SK-MEL-5 (cell line): Measurements from ENCODE around the gene PELI1. TPM values are rescaled to one million over a fixed set of nuclear protein-coding genes. Genes with fewer than 3 reads are reported as not detected.
"Not testable (repeated sequence)": the region's sequence is repeated elsewhere in the genome, so short reads cannot be mapped to it uniquely, and the experiment has no call there.

Experiments used
- DNase-seq: peaks from one replicate; pipeline ENCODE4 v3.0.0-alpha.2; 2016; ENCODE audit warnings: low read depth, low spot score
- in situ Hi-C: cut with HindIII; loops from 2 replicates; pipeline ENCODE4 v1.10.0; 2016; ENCODE audit warnings: low sequenced_read_pairs, high pct_unique_total_duplicates, low pct_unique_long_range_greater_than_20kb
- total RNA-seq: library from RNA; depleted of rRNA; stranded (reverse); fragments of >200 nt; shearing (Covaris generic); gene quantifications from 2 replicates; pipeline ENCODE4 v1.2.3, GENCODE V29; 2014

PELI1 gene
- total RNA-seq, 1 experiment from 2014 or later, result 9.4 TPM

DNA sequence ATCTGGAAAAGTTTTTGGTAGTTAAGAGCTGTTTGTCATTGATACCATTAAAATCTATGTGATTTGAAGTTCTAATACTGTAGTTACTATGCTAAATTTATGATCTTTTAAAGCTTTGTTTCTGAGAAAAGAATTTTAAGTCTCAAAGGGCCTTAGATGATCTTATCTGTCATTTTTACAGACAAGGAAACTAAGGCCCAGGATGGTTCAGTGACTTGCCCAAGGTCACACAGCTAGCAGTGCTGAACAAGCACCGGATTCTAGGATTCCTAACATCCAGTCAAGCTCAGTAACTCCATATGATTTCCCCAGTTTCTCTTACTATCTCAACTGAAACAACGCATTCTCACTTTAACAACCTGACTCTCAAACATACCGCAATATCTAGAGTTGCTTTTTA is 37.7 kb downstream of the PELI1 start:
- in situ Hi-C loops, result no loop called here
- no peak for DNase-seq

DNA sequence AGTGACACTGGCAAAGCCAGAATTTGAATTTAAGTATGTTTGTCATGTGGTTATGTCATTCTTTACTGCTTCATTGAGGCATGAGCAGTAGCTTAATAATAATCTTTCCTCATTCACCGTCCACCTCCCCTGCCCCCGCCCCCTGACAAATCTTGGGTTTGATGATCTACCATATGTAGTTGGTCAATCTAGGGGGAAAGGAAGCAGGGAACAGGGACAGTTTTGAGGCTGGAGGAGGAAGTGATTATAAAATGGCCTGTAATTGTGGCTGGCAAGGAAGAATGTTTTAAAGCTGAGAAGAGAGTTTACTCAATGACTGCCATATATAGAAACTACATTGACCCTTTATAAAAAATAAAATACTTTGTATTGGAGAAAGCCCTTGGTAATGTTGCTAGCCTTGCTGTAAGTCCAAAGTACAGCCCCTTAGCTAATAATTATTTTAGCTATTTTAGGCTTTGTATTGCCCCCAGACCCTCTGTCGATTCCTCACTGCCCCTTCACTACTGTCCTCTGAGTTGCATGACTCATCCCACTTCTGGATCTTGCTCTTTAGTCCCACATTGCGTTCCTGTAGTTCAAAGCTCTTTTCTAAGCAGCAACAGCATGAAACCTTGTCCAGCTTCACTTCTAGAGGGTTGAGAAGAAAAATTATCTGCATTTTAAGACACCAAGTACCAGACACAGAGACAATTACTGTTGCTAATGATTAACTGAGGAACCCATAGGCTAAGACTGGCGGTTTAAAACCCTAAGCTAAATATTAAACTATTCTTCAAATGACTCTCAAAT is 38.4 kb downstream of the PELI1 start:
- in situ Hi-C loops, result no loop called here
- no peak for DNase-seq

DNA sequence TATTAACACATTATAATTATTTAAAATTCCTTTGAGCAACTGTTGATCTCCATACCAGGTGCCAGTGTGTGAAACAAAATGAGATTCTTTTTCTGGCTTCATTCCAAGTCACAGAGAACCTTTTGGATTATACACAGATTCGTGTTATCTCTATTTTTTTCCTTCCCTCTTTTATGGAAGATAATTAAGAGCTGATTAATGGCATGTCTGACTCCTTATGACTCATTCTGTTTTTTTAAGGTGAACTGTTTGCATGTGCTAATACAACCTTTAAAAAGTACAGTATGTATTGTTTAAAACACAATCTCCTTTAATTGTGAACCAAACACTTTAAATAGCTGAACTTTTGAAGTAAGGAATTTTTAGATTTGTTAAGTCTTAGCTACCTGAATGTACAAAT is 39.3 kb downstream of the PELI1 start:
- DNase-seq, result no peak

DNA sequence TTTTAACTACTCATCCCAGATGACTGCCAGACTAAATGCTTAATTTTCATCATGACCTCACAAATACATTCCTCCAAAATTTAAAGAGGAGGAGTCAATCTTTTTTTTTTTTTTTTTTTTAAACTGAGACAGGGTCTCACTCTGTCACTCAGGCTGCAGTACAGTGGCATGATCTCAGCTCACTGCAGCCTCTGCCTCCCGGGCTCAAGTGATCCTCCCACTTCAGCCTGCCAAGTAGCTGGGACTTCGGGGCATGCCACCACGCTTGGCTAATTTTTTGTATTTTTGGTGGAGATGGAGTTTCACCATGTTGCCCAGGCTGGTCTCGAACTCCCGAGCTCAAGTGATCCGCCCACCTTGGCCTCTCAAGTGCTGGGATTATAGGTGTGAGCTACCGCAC is 41.5 kb downstream of the PELI1 start:
- DNase-seq, in situ Hi-C loops: not testable (repeated sequence)

More for the DNA sequence above, 39.3 kb downstream of the PELI1 start:
- in situ Hi-C loops, result no loop called here

DNA sequence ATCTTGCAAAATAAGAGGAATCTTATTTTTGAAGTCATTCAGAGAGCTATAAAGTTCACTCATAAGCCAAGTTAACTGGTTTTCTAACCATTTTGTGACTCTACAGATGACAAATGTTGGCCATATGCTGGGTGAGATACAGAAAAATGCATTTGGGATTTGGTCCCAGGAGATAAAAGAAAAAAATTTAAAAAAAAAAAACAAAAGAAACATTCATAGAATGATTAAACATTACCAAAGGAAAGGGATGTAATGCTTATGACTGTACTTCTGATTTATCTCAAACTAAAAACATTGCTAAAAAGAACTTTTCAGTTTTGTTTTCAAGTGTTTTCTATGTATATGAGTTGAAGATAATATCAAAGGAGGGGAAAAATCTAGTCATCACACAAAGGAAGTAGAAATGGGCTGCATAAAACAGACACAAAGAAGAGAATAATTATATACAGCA is 43.1 kb downstream of the PELI1 start:
- peak; percentile 15 for DNase-seq
- in situ Hi-C loops, result no loop called here

DNA sequence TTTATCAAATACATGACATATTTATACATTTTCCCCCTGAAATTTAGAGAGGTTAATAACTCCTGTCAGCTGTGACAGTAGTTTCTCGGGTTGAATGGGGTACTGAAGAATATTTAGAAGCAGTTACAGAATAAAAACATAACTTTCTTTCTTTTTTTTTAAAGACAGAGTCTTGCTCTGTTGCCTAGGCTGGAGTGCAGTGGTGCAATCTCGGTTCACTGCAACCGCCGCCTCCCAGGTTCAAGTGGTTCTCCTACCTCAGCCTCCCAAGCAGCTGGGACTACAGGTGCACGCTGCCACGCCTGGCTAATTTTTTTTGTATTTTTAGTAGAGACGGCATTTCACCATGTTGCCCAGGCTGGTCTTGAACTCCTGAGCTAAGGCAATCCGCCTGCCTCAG is 43.6 kb downstream of the PELI1 start:
- in situ Hi-C loops, DNase-seq: not testable (repeated sequence)

DNA sequence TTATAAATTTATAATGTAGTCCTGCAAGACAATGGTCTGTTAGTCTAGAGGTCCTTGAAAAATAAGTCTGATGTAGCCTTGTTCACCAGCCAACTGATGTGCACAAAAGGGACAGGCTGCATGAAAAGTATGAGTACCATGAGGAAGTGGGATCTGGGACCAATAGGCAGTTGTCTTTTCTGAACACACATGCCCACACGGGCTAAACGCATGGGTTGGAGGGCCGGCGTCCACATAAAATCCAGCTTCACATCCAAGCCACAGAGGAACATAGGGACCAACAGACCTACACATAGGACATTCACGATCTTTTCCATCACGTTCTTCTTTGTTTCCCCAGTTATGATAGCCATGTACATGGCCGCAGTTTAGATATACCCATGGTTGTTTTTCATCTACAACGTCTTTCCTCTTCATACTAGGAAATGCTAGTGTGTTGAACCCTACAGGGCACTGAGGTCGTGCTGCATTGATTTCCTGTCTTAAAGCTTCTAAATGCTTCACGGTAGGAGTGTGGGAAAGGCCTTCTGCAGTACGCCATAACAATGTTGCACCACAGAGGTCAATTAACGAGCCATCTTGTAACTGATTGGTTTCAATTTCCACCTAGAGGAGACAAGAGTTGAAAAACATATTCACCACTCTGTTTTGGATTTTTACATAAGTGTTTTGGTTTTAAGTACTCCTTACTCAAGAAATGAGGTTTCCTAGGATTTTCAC is 49.4 kb downstream of the PELI1 start:
- in situ Hi-C loops, result no loop called here
- DNase-seq, result no peak

DNA sequence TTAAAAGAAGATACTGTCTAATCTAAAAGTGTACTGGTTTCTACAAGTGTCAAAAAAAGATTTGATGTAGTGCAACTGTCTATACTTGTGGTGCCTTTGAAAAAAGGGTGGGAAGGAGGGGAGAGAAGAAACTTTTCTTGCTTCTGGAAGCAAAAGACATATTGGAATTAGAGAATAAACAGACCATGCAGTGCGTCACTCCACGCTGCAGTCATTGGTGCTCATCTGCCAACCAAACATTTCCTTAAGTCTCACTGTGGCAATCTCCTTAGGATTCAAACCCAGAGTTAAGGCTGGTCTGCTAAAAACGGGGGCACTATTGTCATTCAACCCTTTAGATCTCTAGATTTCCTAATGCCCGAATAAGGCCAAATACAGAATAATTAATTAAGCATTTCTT is 50.9 kb downstream of the PELI1 start:
- in situ Hi-C loops, result no loop called here
- no peak for DNase-seq

DNA sequence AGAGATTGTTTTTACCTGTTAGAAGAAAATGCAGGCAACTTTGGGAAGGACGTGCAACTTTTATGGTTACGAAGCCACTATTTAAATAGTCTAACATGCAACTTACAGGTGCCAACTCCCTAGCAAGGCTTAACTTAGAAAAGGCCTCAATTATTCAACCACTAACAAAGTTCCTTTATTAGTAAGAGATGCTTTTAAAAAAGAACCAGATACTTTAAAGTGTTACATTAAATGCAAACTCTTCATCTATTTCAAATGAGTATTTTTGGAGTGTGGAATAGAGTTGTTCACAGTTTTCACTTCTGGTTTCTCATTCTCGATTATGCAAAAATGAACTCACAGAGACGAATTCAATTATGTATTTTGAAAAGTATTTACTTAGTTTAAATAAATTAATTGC is 51.7 kb downstream of the PELI1 start:
- no peak for DNase-seq
- in situ Hi-C loops, result no loop called here

DNA sequence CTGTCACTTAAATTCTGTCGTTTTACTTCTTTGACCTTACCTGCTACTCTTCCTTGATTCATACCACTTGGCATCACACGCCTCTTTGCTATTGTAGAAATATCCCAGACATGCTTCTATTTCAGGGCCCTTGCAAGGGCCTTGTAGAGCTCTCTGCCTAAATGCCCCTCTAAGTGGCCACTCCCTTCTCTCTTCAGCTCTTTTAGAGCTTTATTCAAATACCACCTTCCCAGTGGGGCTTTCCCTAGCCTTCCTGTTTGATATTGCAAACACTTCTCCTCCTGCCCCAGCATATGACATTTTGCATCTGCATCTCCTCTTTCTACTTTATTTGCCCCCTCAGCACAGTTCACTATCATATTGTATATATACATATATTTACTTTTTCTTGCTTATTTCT is 54.0 kb downstream of the PELI1 start:
- DNase-seq, result no peak
- in situ Hi-C loops, result no loop called here

DNA sequence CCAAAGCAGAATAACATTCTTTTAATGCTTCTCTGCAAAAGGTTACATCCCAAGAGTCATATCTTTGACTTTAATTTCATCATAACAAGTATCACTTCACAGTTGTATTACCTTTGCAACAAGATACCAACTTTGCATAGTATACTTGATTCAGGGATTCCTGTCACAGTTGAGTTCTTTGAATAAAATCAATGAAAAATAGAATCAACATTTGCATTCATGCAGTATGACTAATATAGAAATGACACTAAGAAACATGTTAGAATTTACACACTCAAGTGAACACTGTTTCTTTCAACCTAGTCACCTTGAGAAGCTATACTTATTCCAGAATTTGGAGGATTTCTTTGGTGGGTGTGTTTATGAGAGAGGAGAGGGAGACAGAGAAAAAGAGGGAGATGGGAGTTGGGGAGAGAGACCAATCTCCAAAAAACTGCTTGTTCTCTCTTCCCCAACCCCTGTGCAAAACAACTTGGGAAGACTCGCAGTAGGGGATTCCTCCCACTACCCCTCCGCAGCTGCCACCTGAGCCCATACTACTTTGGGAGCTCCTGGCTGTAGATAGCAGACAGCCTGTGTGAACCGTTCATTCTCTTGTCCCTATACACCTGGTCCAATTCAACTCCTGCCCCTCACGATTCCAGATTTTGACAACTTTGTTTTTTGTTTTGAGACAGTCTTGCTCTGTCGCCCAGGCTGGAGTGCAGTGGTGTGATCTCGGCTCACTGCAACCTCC is 57.7 kb downstream of the PELI1 start:
- in situ Hi-C loops, result no loop called here
- DNase-seq, result no peak

DNA sequence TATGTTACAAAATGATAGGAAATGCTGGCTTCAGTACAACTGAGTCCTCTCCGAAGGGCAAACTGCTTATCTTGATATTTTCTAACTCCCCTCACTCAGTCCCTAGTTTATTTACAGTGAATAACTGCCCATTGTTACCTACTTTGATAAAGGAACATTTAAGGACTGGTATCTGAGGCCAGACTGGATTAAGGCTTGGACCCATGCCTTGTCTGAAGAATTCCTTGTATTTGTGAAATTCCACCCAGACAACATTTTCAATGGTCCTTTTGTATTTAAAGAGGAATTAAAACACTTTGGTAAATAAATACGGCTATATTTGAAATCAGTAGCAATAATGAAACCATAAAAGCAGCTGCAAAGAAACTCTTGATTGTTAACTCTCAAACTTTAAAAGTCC is 58.3 kb downstream of the PELI1 start:
- DNase-seq, result peak; percentile 68
- in situ Hi-C loops, result no loop called here

DNA sequence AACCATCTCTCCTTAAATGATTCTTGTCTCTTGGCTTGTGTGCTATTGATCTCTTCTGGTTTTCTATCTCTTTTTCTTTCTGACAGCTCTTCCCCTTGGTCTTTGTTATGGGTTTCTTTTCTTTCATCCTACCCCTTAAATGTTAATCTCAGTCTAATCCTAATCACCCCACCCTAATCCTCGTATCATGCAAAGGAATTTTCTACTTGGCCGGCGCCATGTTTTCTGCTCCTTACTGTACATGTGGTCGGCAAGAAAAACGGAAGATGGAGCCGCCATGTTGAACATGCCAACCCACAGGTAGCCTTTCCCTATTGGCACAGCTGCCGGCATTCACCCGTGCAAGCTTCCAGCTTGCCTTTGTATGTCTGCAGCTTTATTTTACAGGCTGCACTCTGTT is 63.2 kb downstream of the PELI1 start:
- no peak for DNase-seq
- in situ Hi-C loops, result no loop called here

DNA sequence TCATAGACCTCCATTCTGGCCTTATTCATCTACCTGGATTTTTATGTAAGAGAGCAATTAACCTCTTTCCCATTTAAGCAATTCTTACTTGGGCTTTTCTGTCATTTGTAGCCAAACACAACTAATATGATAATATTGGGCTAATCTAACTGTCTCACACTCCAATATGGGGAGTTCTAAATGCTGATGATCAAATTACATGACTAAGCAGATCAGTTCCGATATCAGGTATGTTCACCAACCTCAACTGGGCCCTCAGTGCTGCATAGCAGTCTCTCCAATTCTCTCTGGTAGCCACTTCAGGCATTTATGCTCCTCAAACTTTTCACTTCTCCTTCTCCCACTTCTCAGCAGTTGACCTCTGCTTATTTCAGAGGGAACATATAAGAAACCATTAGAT is 64.0 kb downstream of the PELI1 start:
- in situ Hi-C loops, result no loop called here
- no peak for DNase-seq

DNA sequence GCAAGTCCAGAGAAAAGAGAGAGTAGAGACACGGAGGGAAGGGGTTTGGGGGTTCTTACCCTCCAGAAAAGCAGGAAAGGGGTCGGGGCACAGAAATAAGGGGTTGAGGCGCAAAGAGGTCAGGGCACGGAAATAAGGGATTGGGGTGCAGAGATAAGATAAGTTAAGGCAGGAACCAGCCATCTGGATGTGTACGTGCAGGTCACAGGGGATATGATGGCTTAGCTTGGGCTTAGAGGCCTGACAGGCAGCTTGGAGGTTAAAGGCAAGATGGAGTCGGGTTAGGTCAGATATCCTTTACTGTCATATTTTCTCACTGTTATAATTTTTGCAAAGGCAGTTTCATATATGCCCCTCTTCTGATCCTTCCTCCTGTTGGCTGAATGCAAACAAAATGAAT is 64.5 kb downstream of the PELI1 start:
- in situ Hi-C loops, result not testable (repeated sequence)

DNA sequence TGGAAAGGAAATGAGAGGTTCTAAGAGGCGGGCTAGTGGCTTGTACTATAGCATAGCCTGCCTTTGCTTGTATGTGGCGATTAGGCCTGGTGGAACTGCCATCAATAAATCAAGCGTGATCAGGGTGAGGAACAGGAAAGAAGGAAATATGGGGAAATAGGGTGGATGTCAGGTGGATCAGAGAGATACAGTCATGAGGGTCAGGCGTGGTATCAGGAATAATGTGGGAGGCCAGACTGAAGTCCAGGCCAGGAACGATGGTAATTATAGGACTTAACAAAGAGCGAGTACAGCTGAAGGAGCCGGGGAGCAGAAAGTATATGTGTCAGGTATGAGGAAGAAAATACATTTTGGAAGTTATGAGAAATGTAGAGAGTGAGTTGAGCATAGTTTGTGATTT is 67.4 kb downstream of the PELI1 start:
- in situ Hi-C loops, DNase-seq: not testable (repeated sequence)

More for the DNA sequence above, 64.5 kb downstream of the PELI1 start:
- not testable (repeated sequence) for DNase-seq

DNA sequence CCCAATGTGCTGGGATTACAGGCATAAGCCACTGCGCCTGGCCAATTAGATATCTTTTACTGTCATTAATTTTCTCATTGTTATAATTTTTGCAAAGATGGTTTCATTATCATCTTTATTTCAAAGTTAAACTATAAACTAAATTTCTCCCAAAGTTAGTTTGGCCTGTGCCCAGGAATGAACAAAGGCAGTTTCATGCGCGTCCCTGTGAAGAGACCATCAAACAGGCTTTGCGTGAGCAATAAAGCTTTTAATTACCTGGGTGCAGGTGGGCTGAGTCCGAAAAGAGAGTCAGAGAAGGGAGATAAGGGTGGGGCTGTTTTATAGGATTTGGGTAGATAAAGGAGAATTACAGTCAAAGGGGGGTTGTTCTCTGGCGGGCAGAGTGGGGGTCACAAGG is 69.6 kb downstream of the PELI1 start:
- in situ Hi-C loops, result not testable (repeated sequence)

DNA sequence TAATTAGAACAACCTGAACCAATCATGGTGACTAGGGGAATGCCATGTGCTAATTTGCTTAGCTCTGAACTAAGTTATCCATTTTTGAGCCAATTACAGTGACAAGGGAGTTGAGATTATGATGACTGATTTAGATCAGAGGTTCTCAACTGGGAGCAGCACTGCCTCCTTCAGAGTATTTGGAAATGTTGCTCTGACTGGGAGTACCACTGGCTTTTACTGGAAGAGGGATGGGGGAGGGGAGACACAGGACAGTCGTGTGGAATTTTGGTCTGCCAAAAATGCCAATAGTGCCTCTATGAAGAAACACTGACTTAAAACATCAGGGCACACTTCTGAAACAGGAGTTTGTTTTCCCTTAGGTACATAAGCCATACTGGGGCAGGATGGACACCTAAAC is 76.9 kb downstream of the PELI1 start:
- in situ Hi-C loops, result no loop called here
- DNase-seq, result peak; percentile 25

More for the DNA sequence above, 69.6 kb downstream of the PELI1 start:
- DNase-seq, result not testable (repeated sequence)
